HCT116 (cell line): ENCODE data around the gene ADIRF. TPM values are rescaled to one million over a fixed set of nuclear protein-coding genes. Genes with fewer than 3 reads are reported as not detected.
A peak's percentile ranks its signal among the peaks of the same experiment; 100 is the strongest.

ENCODE experiments used
- ATAC-seq: fragments of 200-7000 bp; cut with Tn5 transposase; 2 replicates; pipeline ENCODE4 v1.9.1; 2020; ENCODE audit warnings: mild to moderate bottlenecking, moderate library complexity
- BruUV-seq: library from RNA; stranded (reverse); fragments of 400-500 nt; replicated peaks from 2 replicates; lab custom pipeline; 2021; lab: Mats Ljungman, UMichigan
- CTCF ChIA-PET: fragments of 300-600 bp; sonication (Branson Sonifier 250); formaldehyde crosslinking; loops from one replicate; lab custom pipeline; 2021; ENCODE audit warnings: antibody characterized with exemption; lab: Charles Lee
- POLR2A ChIA-PET: fragments of 300-600, 350-600 bp; sonication (Branson Sonifier 250); formaldehyde crosslinking; loops from one replicate; lab custom pipeline; 2021; ENCODE audit warnings: antibody characterized with exemption; lab: Charles Lee
- RAD21 ChIA-PET, 2 experiments: fragments of 300-600 bp; sonication (Branson Sonifier 250); formaldehyde crosslinking; loops; one replicate each; lab custom pipeline; 2023; ENCODE audit warnings: low total read pairs in 2 of 2; ENCODE audit not compliant: uncharacterized antibody in 2 of 2, unreplicated experiment in 2 of 2, low non-redundant PET in 1 of 2; lab: Charles Lee
- DNase-seq: peaks from one replicate; pipeline ENCODE4 v3.0.0-alpha.2; 2010; ENCODE audit warnings: low read depth, low spot score
- H2AFZ ChIP-seq: fragments of 200-600 bp; shearing (Covaris generic), sonication (generic); 2 replicates; pipeline ENCODE4 v1.6.1; 2017; ENCODE audit warnings: low read depth, mixed run types, mixed read lengths, antibody characterized with exemption, low read length; ENCODE audit not compliant: poor library complexity, severe bottlenecking
- H3K27ac ChIP-seq: 2 replicates; pipeline ENCODE4 v1.5.1; 2012; ENCODE audit warnings: low read depth, low read length
- H3K27me3 ChIP-seq: fragments of 200-600 bp; sonication (generic); 2 replicates; pipeline ENCODE4 v1.6.1; 2016; ENCODE audit warnings: mixed run types, low read length, mixed read lengths; ENCODE audit not compliant: insufficient read depth
- H3K36me3 ChIP-seq, 2 experiments: fragments of 200-500 bp in 1 of 2; fragments of 200-600 bp in 1 of 2; sonication (Bioruptor generic) in 1 of 2; sonication (generic) in 1 of 2; 2 replicates each; pipeline versions ENCODE4 v1.5.1 to v1.6.1; 2014 to 2016; ENCODE audit warnings: low read length in 2 of 2, inconsistent platforms in 1 of 2, mixed read lengths in 1 of 2, mixed run types in 1 of 2; ENCODE audit not compliant: insufficient read depth in 2 of 2, control insufficient read depth in 1 of 2
- H3K4me1 ChIP-seq, 2 experiments: fragments of 200-600 bp in 1 of 2; sonication (generic) in 1 of 2; 2 replicates each; pipeline versions ENCODE4 v1.5.1 to v1.6.1; 2012 to 2017; ENCODE audit warnings: low read length in 2 of 2, inconsistent platforms in 1 of 2, mild to moderate bottlenecking in 1 of 2, mixed read lengths in 1 of 2, mixed run types in 1 of 2, moderate library complexity in 1 of 2; ENCODE audit not compliant: insufficient read depth in 2 of 2, control insufficient read depth in 1 of 2
- H3K4me2 ChIP-seq: fragments of 200-600 bp; sonication (generic); 2 replicates; pipeline ENCODE4 v1.6.1; 2017; ENCODE audit warnings: mixed run types, low read length, mixed read lengths
- H3K4me3 ChIP-seq, 2 experiments: fragments of 200-600 bp in 1 of 2; sonication (generic) in 1 of 2; replicated peaks in 1 of 2; 2 replicates each; pipeline ENCODE4 v1.5.1; 2011 to 2016; ENCODE audit warnings: low read length in 2 of 2, control low read depth in 1 of 2, low read depth in 1 of 2, mild to moderate bottlenecking in 1 of 2, mixed read lengths in 1 of 2, mixed run types in 1 of 2
- H3K79me2 ChIP-seq: fragments of 200-600 bp; sonication (generic); 2 replicates; pipeline ENCODE4 v1.6.1; 2017; ENCODE audit warnings: mild to moderate bottlenecking, mixed run types, low read length, moderate library complexity, mixed read lengths; ENCODE audit not compliant: insufficient read depth
- H3K9ac ChIP-seq: fragments of 200-600 bp; sonication (generic); 2 replicates; pipeline ENCODE4 v1.6.1; 2016; ENCODE audit warnings: low read length, mixed read lengths
- H3K9me2 ChIP-seq: fragments of 200-600 bp; sonication (generic), shearing (Covaris generic); 2 replicates; pipeline ENCODE4 v1.6.1; 2017; ENCODE audit warnings: mixed run types, mild to moderate bottlenecking, moderate library complexity; ENCODE audit not compliant: insufficient read depth
- H3K9me3 ChIP-seq, 2 experiments: fragments of 200-500 bp in 1 of 2; fragments of 200-600 bp in 1 of 2; sonication (Bioruptor generic) in 1 of 2; sonication (generic) in 1 of 2; 2 replicates each; pipeline ENCODE4 v1.6.1; 2014 to 2017; ENCODE audit warnings: low read length in 2 of 2, mixed read lengths in 2 of 2, inconsistent platforms in 1 of 2, low read depth in 1 of 2, mild to moderate bottlenecking in 1 of 2, mixed run types in 1 of 2, moderate library complexity in 1 of 2; ENCODE audit not compliant: control insufficient read depth in 1 of 2, insufficient read depth in 1 of 2
- H4K20me1 ChIP-seq: fragments of 200-600 bp; sonication (generic), shearing (Covaris generic); 2 replicates; pipeline ENCODE4 v1.6.1; 2017; ENCODE audit warnings: mixed run types, mild to moderate bottlenecking, moderate library complexity; ENCODE audit not compliant: insufficient read depth
- CTCF ChIP-seq, 3 experiments: fragments of 200-600 bp in 1 of 3; sonication (generic) in 1 of 3; IDR thresholded peaks in 2 of 3; conservative IDR thresholded peaks in 1 of 3; 2 replicates each; pipeline ENCODE4 v1.5.1; 2012 to 2017; ENCODE audit warnings: low read depth in 2 of 3, low read length in 2 of 3, antibody characterized with exemption in 1 of 3, borderline replicate concordance in 1 of 3, control low read depth in 1 of 3, mild to moderate bottlenecking in 1 of 3, mixed read lengths in 1 of 3, mixed run types in 1 of 3, moderate library complexity in 1 of 3; ENCODE audit not compliant: insufficient read depth in 1 of 3
- ELF1 ChIP-seq: IDR thresholded peaks from 2 replicates; pipeline ENCODE4 v1.6.1; 2012; ENCODE audit warnings: low read depth, borderline replicate concordance
- EZH2phosphoT487 ChIP-seq: fragments of 200-600 bp; IDR thresholded peaks from 2 replicates; pipeline ENCODE4 v1.6.1; 2018; ENCODE audit warnings: antibody characterized with exemption, borderline replicate concordance
- POLR2AphosphoS5 ChIP-seq: IDR thresholded peaks from 2 replicates; pipeline ENCODE4 v1.6.1; 2011; ENCODE audit warnings: mild to moderate bottlenecking, low read depth, low read length, moderate library complexity
- REST ChIP-seq: IDR thresholded peaks from 2 replicates; pipeline ENCODE4 v1.6.1; 2012; ENCODE audit warnings: low read depth
- TCF7L2 ChIP-seq: IDR thresholded peaks from 2 replicates; pipeline ENCODE4 v1.7.0; 2011; ENCODE audit warnings: borderline replicate concordance, inconsistent platforms; ENCODE audit not compliant: insufficient read depth, insufficient read length; ENCODE audit errors: extremely low read depth
- ZBTB33 ChIP-seq: IDR thresholded peaks from 2 replicates; pipeline ENCODE4 v1.6.1; 2011; ENCODE audit warnings: mild to moderate bottlenecking, low read length, moderate library complexity; ENCODE audit not compliant: insufficient replicate concordance; ENCODE audit errors: extremely low read depth
- ZNF274 ChIP-seq: fragments of 200-500 bp; sonication (Bioruptor generic); IDR thresholded peaks from 2 replicates; pipeline ENCODE4 v1.6.1; 2014; ENCODE audit warnings: mild to moderate bottlenecking, low read depth, low read length, inconsistent platforms
- intact Hi-C: fragments of 100-400 bp; cut with micrococcal nuclease; formaldehyde crosslinking; loops from 2 replicates; pipeline ENCODE4 v1.10.0; 2022
- total RNA-seq: library from RNA; stranded (reverse); gene quantifications from one replicate; pipeline ENCODE4 v1.2.1, GENCODE V29; 2021; ENCODE audit not compliant: unreplicated experiment

Gene ADIRF
- total RNA-seq, 1 experiment from 2014 or later, result 448 TPM

GRCh38 chr10:86971232-86971991 lies 3.1 kb downstream of the ADIRF start (continued):
- TF ChIP-seq CTCF (IDR thresholded peaks at IDR 0.05 in 2 of 3, conservative IDR thresholded peaks at IDR 0.05 in 1 of 3; ENCODE audit: borderline replicate concordance in 1 of 3, insufficient read depth in 1 of 3, low read depth in 2 of 3, low read length in 2 of 3), result 0 out of 6 replicates have a peak, but pooled peaks of 1 of the 3 experiments have one; percentile 11

- intact Hi-C loops, result no loop called here
- ChIA-PET POLR2A (no interaction called here), RAD21 (no interaction called here)
- no peaks in the 10 kb centered on the region for H3K27me3 ChIP-seq
- no peak for DNase-seq
- no peaks in the 10 kb centered on the region for H4K20me1 ChIP-seq
- peaks cover 37 to 83% of the 10 kb centered on the region in 2 experiments for H3K4me1 ChIP-seq
- no peaks in the 10 kb centered on the region for H3K9me2 ChIP-seq
- peak overlapping the region; percentile 95 for H3K27ac ChIP-seq
- H3K79me2 ChIP-seq, result peaks cover 30% of the 10 kb centered on the region
- H3K36me3 ChIP-seq, result no peaks in the 10 kb centered on the region
- no peaks in the 10 kb centered on the region for H3K9me3 ChIP-seq
- no TSS peak for BruUV-seq
- peak overlapping the region; percentile 90 for H3K4me2 ChIP-seq
- TF ChIP-seq REST, result no peak
- TF ChIP-seq ZBTB33, result no peak
- TF ChIP-seq EZH2phosphoT487, result no peak
- TF ChIP-seq POLR2AphosphoS5, result no peak
- no peak for TF ChIP-seq ZNF274
- no peak for TF ChIP-seq ELF1
- no peak for TF ChIP-seq TCF7L2
- TF ChIP-seq, all 23 proteins: peak for 0
- CTCF ChIA-PET, result no interaction called here
- no peak for ATAC-seq
- no peak overlapping the region for H3K4me3 ChIP-seq
- peak overlapping the region; percentile 98 for H3K9ac ChIP-seq
- H2AFZ ChIP-seq, result no peak overlapping the region
Observed at GRCh38 chr10:86972613-86973380, 4.5 kb downstream of the ADIRF start.
